Stomach smooth muscle (tissue), 2 donors: ENCODE measurements around the gene BZW2.

ENCODE experiments used
- H3K27ac ChIP-seq: one replicate; pipeline ENCODE4 v1.7.0; 2013; ENCODE audit warnings: mild to moderate bottlenecking, low read length, inconsistent platforms
- H3K27me3 ChIP-seq, 2 donors: one replicate each; pipeline ENCODE4 v1.7.0; 2013; ENCODE audit warnings: low read length in 2 of 2; ENCODE audit not compliant: insufficient read depth in 2 of 2, control insufficient read depth in 1 of 2
- H3K36me3 ChIP-seq, 2 donors: one replicate each; pipeline ENCODE4 v1.7.0; 2013; ENCODE audit warnings: low read length in 2 of 2; ENCODE audit not compliant: control insufficient read depth in 2 of 2, insufficient read depth in 2 of 2
- H3K4me1 ChIP-seq: one replicate; pipeline ENCODE4 v1.7.0; 2013; ENCODE audit warnings: low read length; ENCODE audit not compliant: control insufficient read depth, insufficient read depth
- H3K4me3 ChIP-seq, 2 donors: one replicate each; pipeline ENCODE4 v1.7.0; 2013; ENCODE audit warnings: low read length in 2 of 2
- H3K9ac ChIP-seq, 2 donors: one replicate each; pipeline ENCODE4 v1.7.0; 2013; ENCODE audit warnings: low read length in 2 of 2, mild to moderate bottlenecking in 1 of 2
- H3K9me3 ChIP-seq, 2 donors: one replicate each; pipeline ENCODE4 v1.7.0; 2013; ENCODE audit warnings: low read length in 2 of 2; ENCODE audit not compliant: control insufficient read depth in 2 of 2
- donor health status: healthy.
- donor health status: Pancreatic carcinoma.

Gene BZW2

DNA sequence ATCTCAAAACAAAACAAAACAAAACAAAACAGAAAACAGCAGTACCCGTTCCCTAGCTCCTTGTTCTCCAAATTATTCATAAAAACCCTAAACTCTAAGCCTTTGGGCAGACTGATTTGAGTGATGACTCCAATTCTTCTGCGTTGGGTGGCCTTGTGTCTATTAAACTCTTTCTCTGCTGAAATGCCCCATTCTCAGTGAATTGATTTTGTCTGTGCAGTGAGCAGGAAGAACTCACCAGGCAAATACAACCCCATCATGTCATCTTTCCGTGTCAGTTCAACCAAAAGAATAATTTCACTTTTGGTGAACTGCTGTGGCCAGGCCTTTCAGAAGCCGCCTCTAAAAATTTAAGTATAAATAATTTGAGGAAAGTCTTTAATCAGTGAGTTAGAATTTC is 89.0 kb downstream of the BZW2 start:
- H3K27me3 ChIP-seq = no peaks in the 10 kb centered on the region
- H3K36me3 ChIP-seq = no peaks in the 10 kb centered on the region
- H3K9me3 ChIP-seq = no peaks in the 10 kb centered on the region
- no peak overlapping the region for H3K4me3 ChIP-seq
- no peak overlapping the region for H3K27ac ChIP-seq
- no peak overlapping the region for H3K9ac ChIP-seq
- no peaks in the 10 kb centered on the region for H3K4me1 ChIP-seq

DNA sequence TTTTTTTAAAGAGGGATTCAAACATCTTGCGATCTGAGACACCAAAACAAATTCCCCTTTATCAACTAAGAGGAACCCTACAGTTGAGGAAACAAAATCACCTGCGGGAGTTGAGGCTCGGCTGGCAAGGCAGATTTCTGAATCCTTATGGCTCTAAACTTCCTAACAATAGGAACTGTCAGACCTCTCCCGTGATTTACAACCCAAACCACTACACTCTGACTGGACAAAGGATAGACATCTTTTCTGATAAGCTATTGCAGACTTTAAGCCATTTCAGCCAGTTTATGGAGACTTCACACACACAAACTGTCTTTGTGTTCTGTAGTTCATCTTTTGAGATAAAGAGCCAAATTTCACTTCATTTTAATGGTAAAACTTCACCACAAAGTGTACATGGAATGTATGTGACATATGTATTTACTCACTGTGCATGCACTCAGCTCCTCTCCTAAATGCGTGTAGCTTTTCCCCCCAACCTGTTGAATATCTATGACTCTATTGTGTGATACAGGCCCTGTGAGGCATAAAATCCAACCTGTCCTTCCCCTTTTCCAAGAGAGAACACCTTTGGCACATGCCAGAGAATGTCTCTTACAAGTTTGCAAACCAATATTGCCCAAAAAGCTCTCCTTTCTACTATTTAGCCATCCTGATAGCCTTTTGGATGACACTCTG is 92.2 kb downstream of the BZW2 start:
- Histone ChIP-seq H3K9ac (no peak overlapping the region), H3K4me1 (no peaks in the 10 kb centered on the region), H3K9me3 (no peaks in the 10 kb centered on the region), H3K4me3 (no peak overlapping the region), H3K27me3 (no peaks in the 10 kb centered on the region), H3K36me3 (no peaks in the 10 kb centered on the region), H3K27ac (no peak overlapping the region)

DNA sequence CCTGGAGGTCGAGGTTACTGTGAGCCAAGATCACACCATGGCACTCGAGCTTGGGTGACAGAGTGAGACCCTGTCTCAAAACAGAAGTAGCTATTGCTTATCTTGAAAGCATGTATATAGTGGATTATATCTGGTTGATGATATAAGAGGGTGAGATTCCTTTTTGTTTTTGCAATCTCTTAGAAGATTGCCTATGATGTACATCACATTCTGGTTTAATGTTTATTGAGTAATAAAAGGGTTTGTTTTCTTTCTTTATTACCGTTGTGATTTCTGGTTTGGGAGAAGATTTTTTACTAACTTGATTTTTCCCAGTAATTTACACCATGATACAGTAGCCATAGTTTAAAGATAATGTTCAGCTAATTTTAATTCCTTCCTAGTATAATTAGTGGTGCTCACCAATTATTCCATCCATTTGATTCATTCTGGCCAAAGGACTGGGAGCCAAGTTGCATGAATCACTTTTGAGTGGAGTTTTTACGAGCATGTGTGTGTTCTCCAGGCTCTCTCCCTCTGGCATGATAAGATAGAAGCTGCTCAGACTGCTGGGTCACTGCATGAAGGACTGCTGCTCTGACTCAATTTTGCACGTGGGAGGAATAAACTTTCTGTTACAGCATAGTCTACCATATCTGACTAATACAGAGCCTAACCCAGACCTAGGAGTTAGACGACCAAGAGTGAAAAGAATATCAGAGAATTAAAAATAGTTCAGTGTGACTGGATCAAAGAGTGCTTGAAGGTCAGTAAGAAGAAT is 94.1 kb downstream of the BZW2 start:
- H3K4me3 ChIP-seq = no peak overlapping the region
- H3K4me1 ChIP-seq = no peaks in the 10 kb centered on the region
- no peaks in the 10 kb centered on the region for H3K27me3 ChIP-seq
- H3K27ac ChIP-seq = no peak overlapping the region
- no peak overlapping the region for H3K9ac ChIP-seq
- H3K36me3 ChIP-seq = no peaks in the 10 kb centered on the region
- no peaks in the 10 kb centered on the region for H3K9me3 ChIP-seq

DNA sequence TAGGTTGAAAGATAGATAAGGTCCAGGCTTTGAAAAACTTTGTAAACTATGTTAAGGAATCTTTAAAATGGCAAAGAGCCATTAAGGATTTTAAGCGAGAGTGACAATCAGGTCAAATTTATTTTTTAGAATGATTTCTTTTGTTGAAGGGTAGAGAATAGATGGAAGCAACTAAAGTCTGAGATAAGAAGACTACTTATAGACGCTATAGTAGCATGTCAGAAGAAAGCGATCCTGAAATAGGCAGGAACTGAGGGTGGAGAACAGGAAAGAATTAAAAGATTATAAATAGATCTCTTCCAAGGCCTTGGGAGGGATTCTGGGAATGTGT is 94.6 kb downstream of the BZW2 start:
- Histone ChIP-seq H3K27me3 (no peaks in the 10 kb centered on the region), H3K36me3 (no peaks in the 10 kb centered on the region), H3K4me1 (no peaks in the 10 kb centered on the region), H3K9me3 (no peaks in the 10 kb centered on the region), H3K27ac (no peak overlapping the region), H3K4me3 (no peak overlapping the region), H3K9ac (no peak overlapping the region)

DNA sequence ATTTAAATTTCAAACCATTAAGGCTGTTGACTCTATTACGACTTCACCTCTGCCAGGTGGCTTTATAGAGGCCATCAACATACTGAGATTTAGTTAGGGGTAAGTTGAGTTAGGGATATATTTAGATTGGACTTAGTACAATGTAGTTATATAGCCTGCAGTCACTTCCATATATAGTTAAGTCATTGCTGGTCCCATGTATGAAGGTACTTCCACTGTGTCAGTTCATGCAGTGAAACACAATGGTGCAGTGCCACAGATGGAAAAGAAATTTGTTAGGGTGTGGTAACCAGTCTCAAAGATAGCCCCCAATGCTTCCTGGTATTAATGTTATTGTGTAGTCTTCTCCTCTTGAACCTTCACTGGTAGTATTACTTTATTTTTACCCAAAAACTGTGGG is 95.0 kb downstream of the BZW2 start:
- Histone ChIP-seq H3K27ac (no peak overlapping the region), H3K36me3 (no peaks in the 10 kb centered on the region), H3K9me3 (no peaks in the 10 kb centered on the region), H3K27me3 (no peaks in the 10 kb centered on the region), H3K4me3 (no peak overlapping the region), H3K4me1 (no peaks in the 10 kb centered on the region), H3K9ac (no peak overlapping the region)

DNA sequence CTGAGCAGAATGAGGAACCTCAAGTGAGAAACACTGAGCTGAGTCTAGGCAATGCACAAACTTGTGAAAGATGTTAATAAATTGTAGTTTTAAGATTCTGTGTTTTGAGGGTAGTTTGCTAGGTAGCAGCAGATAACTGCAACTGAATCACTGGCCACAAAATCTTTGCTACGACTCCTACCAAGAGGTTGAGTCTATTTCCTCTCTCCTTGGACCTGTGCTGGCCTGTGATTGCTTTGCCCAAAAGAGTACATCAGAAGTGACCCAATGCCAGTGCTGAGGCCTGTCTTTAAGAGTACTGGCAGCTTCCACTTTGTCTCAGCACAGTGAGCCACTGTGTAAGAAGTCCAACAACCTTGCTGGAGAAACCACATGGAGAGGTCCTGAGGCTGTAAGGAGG is 95.7 kb downstream of the BZW2 start:
- no peaks in the 10 kb centered on the region for H3K4me1 ChIP-seq

DNA sequence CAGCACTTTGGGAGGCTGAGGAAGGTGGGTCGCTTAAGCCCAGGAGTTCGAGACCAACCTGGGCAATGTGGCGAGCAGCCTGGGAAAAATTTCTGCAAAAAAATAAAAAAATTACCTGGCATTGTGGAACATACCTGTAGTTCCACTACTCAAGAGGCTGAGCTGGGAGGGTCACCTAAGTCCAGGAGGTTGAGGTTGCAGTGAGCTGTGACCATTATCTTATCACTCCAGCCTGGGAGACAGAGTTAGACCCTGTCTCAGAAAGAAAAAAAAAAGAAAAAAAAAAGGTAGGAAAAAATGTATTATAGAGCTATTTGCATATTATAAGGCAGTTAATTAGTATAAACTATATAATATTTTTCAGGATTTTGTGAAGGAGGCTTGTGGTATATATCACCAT is 96.6 kb downstream of the BZW2 start:
- no peaks in the 10 kb centered on the region for H3K27me3 ChIP-seq
- H3K36me3 ChIP-seq = no peaks in the 10 kb centered on the region
- no peak overlapping the region for H3K27ac ChIP-seq
- H3K4me3 ChIP-seq = no peak overlapping the region
- no peak overlapping the region for H3K9ac ChIP-seq
- no peaks in the 10 kb centered on the region for H3K4me1 ChIP-seq
- no peaks in the 10 kb centered on the region for H3K9me3 ChIP-seq

More for the DNA sequence above, 95.7 kb downstream of the BZW2 start:
- no peak overlapping the region for H3K27ac ChIP-seq
- no peaks in the 10 kb centered on the region for H3K36me3 ChIP-seq
- H3K4me3 ChIP-seq = no peak overlapping the region
- H3K9me3 ChIP-seq = no peaks in the 10 kb centered on the region
- no peak overlapping the region for H3K9ac ChIP-seq
- H3K27me3 ChIP-seq = no peaks in the 10 kb centered on the region

DNA sequence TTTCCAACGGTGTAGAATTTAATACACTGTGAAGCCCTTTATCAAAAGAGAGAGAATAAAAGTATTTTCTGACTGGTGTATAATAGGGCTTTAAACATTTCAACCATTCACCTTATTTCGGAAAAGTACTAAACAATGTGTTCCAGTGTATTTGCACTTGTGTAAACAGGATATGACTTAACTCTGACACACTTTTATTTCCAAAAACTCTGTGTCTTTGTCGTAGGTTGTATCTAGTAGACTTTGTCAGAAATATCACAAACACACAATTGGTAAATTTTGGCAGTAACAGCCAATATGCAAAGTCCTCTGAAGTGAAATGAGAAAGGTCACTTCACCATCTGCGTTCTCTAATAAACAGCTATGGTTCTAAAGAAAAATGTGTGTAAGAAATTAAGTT is 97.3 kb downstream of the BZW2 start:
- H3K9me3 ChIP-seq = no peaks in the 10 kb centered on the region
- H3K27me3 ChIP-seq = no peaks in the 10 kb centered on the region
- no peak overlapping the region for H3K4me3 ChIP-seq
- no peak overlapping the region for H3K27ac ChIP-seq
- no peaks in the 10 kb centered on the region for H3K36me3 ChIP-seq
- no peak overlapping the region for H3K9ac ChIP-seq
- no peaks in the 10 kb centered on the region for H3K4me1 ChIP-seq

DNA sequence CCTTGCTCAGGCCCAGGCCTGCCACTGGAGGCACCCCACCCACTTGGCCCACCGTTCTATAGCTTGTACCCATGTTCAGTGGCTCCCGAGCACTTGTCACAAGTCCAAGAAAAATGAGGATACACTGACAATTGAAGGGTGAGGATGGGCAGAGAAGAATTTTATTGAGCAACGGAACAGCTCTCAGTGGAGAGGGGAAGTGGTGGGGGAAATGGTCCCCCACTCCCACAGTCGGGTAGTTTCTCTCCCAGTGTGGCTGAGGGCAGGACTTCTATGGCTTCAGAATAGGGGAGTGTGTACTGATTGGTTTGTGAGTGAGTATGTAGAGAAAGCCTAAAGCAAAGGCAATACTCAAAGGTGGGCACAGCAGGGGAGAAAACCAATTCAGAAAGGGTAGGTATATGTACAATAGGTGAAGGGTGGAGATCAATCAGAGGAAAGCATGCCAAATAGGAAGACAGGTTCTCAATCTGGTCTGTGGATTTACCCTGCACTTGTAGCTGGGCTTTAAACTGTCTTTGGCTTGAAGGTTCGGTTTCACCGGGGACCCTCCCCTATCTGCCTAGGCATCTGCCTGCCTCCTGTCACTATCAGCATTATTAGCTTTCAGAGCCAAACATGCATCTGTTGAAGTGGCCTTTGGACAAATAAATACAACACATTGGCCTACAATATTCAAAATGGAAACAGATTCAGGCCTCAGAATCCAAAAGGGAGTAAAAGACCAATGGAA is 98.7 kb downstream of the BZW2 start:
- no peak overlapping the region for H3K9ac ChIP-seq
- no peak overlapping the region for H3K27ac ChIP-seq
- H3K4me1 ChIP-seq = no peaks in the 10 kb centered on the region
- no peaks in the 10 kb centered on the region for H3K36me3 ChIP-seq
- no peaks in the 10 kb centered on the region for H3K9me3 ChIP-seq
- H3K4me3 ChIP-seq = no peak overlapping the region
- H3K27me3 ChIP-seq = no peaks in the 10 kb centered on the region

DNA sequence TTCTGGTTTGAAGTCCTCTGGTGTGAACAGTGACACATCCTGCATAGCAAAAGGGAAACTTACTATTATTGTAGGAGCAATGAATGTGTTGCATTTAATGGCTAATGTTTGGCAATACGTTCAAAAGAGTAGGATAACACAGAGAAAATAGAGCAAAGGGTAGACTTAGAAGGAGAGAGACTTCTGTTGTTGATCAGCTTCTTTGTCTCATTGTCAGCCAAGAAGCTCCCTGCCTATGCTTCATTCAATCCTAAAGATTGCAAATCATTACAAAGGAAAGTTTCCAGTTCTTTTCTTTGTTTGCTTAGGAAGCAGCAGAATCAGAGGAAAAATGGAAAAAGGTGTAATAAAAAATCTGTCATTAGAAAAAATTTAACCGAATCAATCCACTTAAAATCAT is 99.7 kb downstream of the BZW2 start:
- Histone ChIP-seq H3K4me1 (no peaks in the 10 kb centered on the region), H3K27me3 (no peaks in the 10 kb centered on the region), H3K9ac (no peak overlapping the region), H3K27ac (no peak overlapping the region), H3K9me3 (no peaks in the 10 kb centered on the region), H3K36me3 (no peaks in the 10 kb centered on the region), H3K4me3 (no peak overlapping the region)

DNA sequence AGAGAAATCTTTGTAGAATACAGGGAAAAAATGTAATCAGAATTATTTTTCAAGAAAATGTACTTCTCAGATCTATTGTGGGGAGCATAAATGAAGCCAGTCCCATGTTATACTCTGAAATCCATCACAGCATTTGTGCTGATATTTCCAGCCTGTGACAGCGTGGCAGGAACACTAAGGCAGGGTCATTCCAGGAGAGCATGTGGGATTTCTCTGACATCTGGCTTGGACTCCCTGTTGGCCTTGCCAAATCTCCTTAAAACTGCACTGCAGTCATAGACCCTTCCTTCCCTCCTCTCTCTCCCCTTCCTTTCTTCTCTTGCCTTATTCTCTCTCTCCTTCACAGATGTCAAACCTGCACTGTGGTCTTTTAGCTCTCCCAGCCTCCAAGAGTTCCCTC is 101.1 kb downstream of the BZW2 start:
- no peaks in the 10 kb centered on the region for H3K36me3 ChIP-seq
- no peaks in the 10 kb centered on the region for H3K27me3 ChIP-seq
- no peaks in the 10 kb centered on the region for H3K4me1 ChIP-seq
- no peak overlapping the region for H3K27ac ChIP-seq
- no peak overlapping the region for H3K4me3 ChIP-seq
- H3K9ac ChIP-seq = no peak overlapping the region
- no peaks in the 10 kb centered on the region for H3K9me3 ChIP-seq
